Measurements from ENCODE around the gene RUNDC3A. TPM values are rescaled to one million over a fixed set of nuclear protein-coding genes. Genes with fewer than 3 reads are reported as not detected.

The RUNDC3A gene
- total RNA-seq (1 to 10 TPM in 3 of 7 donors, under 1 TPM in 4; 0.24 to 5.4 (median 0.69) TPM), polyA plus RNA-seq (1 to 10 TPM; 1.9 to 2.1 TPM)
- long read RNA-seq, donor 1, partial matches to known transcripts: 0 of 1 reads
- long read RNA-seq, donor 1, other reads (novel, unspliced or antisense): 1 of 1 reads
- long read RNA-seq, donor 2, partial matches to known transcripts: 46 of 111 reads
- long read RNA-seq, donor 2, other reads (novel, unspliced or antisense): 65 of 111 reads
- long read RNA-seq, donor 3, partial matches to known transcripts: 1 of 3 reads
- long read RNA-seq, donor 3, other reads (novel, unspliced or antisense): 0 of 3 reads

DNA sequence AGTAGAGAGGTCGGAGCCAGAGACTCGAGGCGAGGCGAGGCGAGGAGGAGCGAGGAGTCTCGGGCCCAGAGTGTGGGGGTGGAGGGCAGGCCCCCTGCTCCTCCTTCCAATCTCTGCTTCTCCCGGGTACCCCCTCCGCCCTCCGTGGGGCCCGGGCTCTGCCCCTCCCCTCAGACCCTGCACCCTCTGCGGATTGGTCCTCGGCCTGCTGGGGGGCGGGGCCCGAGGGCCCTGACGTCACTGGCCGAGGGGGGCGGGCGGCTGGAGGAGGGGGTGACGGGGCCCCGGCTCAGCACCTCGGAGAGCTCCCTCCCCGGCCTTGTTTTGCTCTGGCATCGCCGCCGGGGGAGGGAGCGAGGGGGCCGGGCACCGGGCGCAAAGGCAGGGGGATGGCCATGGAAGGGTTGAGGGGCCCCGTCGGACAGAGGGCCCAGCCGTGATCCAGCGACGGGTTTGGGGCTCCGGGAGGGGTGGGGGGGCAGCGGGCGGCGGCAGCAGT, at the start of gene RUNDC3A:
Gene RUNDC3A (plus strand): TSS at position 282 of the 499 bp plus-strand sequence. CDS start 232 bp downstream, outside the sequence.
- Histone ChIP-seq H3K9me3 (no peaks in the 10 kb centered on the region), H3K27ac (peak within 1 kb of the TSS; percentile 39 to 51), H3K4me3 (peak within 1 kb of the TSS; percentile 23), H3K27me3 (no peaks in the 10 kb centered on the region), H3K36me3 (no peaks in the 10 kb centered on the region), H3K4me1 (ENCODE audit: insufficient read depth) (peaks cover 6% of the 10 kb centered on the region)
- TF ChIP-seq POLR2A (IDR thresholded peaks at IDR 0.05) (no peak), EP300 (IDR thresholded peaks at IDR 0.05) (no peak)
- TF ChIP-seq, protein P1, sequence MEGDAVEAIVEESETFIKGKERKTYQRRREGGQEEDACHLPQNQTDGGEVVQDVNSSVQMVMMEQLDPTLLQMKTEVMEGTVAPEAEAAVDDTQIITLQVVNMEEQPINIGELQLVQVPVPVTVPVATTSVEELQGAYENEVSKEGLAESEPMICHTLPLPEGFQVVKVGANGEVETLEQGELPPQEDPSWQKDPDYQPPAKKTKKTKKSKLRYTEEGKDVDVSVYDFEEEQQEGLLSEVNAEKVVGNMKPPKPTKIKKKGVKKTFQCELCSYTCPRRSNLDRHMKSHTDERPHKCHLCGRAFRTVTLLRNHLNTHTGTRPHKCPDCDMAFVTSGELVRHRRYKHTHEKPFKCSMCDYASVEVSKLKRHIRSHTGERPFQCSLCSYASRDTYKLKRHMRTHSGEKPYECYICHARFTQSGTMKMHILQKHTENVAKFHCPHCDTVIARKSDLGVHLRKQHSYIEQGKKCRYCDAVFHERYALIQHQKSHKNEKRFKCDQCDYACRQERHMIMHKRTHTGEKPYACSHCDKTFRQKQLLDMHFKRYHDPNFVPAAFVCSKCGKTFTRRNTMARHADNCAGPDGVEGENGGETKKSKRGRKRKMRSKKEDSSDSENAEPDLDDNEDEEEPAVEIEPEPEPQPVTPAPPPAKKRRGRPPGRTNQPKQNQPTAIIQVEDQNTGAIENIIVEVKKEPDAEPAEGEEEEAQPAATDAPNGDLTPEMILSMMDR (IDR thresholded peaks at IDR 0.05): no peak
- peak; percentile 88 to 97 (median 94) for DNase-seq
- 0 to 1% (median 1%) methylated on average over 26 to 39 of the region's 39 CpGs for WGBS, 3 donors
- intact Hi-C loops (cut with DNase I): loop anchor here in 1 of 4 donors (5.0 kb wide), 1 partner anchor 86 kb away; no protein-coding TSS in a partner anchor

DNA sequence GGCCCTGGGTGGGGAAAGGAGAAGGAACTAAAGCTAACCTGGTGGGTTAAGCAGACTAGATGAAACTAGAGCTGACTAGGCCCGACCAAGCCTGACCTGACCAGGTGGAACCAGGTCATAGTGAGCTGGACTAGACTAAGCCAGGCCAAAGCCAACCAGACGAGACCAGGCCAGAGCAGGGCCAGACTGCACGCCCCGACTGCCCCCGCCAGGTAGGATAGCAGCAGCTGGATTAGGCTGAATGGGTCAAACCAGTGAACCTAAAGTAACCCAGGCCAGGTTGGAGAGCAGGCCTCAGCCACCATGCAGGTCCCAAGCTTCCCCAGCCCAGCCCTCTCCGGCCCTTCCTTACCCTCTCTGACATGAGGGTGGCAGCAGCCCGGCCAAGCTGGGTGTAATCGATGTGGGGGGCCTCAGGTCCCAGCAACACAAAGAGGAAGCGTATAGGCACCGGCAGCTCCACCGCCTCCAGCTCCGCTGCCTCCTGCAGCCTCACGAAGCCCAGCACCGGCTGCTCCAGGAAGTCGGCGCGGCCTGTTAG, 49.5 kb upstream of the RUNDC3A start:
- DNase-seq: no peak
- Histone ChIP-seq H3K9me3 (no peaks in the 10 kb centered on the region), H3K27ac (no peak overlapping the region), H3K4me1 (ENCODE audit: insufficient read depth) (no peaks in the 10 kb centered on the region), H3K4me3 (no peak overlapping the region), H3K27me3 (no peaks in the 10 kb centered on the region), H3K36me3 (no peaks in the 10 kb centered on the region)
- TF ChIP-seq, protein P1 (IDR thresholded peaks at IDR 0.05): no peak
- TF ChIP-seq EP300 (IDR thresholded peaks at IDR 0.05) (no peak), POLR2A (IDR thresholded peaks at IDR 0.05) (no peak)
- WGBS, 3 donors: 78 to 81% (median 80%) methylated on average over 17 of the region's 17 CpGs
- intact Hi-C loops (cut with DNase I): no loop called here

DNA sequence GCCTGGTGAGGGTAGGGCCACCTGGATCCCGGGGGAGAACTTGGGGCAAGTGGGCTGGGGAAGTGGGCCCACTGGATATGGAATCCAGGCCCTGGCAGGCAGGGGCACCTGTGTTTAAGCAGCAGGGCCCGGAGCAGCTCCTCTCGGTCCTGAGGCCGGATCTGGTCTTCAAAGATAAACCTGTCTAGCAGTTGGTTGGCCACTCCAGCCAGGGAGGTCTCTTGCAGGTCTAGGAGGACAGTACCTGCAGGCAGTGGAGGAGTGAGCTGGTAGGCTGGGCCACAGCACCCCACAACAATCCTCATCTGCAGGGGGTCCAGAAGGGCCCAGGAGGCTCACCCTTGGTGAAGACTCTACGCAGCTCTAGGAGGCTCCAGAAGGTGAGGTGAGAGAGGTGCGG, 48.1 kb upstream of the RUNDC3A start:
- Histone ChIP-seq H3K4me3 (no peak overlapping the region), H3K9me3 (no peaks in the 10 kb centered on the region), H3K36me3 (no peaks in the 10 kb centered on the region), H3K27ac (no peak overlapping the region), H3K4me1 (ENCODE audit: insufficient read depth) (no peaks in the 10 kb centered on the region), H3K27me3 (no peaks in the 10 kb centered on the region)
- DNase-seq: no peak
- TF ChIP-seq, protein P1 (IDR thresholded peaks at IDR 0.05): no peak
- no peak for TF ChIP-seq POLR2A (IDR thresholded peaks at IDR 0.05)
- TF ChIP-seq EP300 (IDR thresholded peaks at IDR 0.05): no peak
- WGBS, 3 donors: 89 to 94% (median 94%) methylated on average over 6 of the region's 6 CpGs
- intact Hi-C loops (cut with DNase I): no loop called here

DNA sequence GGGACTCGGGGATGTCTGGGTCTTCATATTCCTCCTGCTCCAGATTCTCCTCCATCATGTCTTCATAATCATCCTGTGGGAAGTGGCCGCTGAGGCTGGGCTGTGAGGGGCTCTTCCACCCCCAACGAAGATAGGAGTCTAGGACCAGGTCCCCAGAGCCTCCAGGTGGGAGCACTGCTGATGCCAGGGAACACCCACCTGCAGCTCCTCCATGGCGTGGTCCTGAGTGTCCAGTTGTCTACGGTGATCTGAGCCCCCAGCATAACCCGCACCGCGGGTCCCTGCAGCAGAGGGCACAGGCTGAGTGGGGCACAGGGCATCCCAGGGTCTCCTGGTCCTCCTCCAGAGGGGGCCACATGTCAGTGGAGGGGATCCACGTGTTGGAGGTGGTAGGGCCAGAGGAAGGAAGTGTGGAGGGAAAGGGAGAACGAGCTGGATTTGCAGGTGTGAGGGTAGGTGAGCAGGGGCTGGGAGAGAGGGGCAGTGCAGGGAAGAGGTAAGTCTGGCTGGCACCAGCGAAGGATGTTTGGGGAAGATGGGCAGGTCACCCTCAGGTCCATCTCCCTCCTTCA, 45.7 kb upstream of the RUNDC3A start:
- Histone ChIP-seq H3K36me3 (no peaks in the 10 kb centered on the region), H3K9me3 (no peaks in the 10 kb centered on the region), H3K27ac (no peak overlapping the region), H3K4me3 (no peak overlapping the region), H3K4me1 (ENCODE audit: insufficient read depth) (no peaks in the 10 kb centered on the region), H3K27me3 (no peaks in the 10 kb centered on the region)
- no peak for DNase-seq
- 59 to 71% (median 59%) methylated on average over 11 of the region's 11 CpGs for WGBS, 3 donors
- intact Hi-C loops (cut with DNase I): no loop called here
- TF ChIP-seq POLR2A (IDR thresholded peaks at IDR 0.05): no peak
- TF ChIP-seq, protein P1 (IDR thresholded peaks at IDR 0.05): no peak
- TF ChIP-seq EP300 (IDR thresholded peaks at IDR 0.05): no peak

Data from ovary (tissue), 10 donors.